Neural cell (in vitro differentiated cells): ENCODE measurements around the gene GANC.
"Not testable (repeated sequence)": the region's sequence is repeated elsewhere in the genome, so short reads cannot be mapped to it uniquely, and the experiment has no call there.

ENCODE experiments used
- EP300 ChIP-seq: fragments of 450-650 bp; conservative IDR thresholded peaks from 2 replicates; pipeline ENCODE4 v1.6.1; 2014; ENCODE audit warnings: antibody characterized with exemption, mild to moderate bottlenecking, moderate library complexity; ENCODE audit not compliant: poor library complexity, severe bottlenecking
- EZH2 ChIP-seq: fragments of 200-600, 300-800 bp; shearing (Covaris generic), sonication (generic); IDR thresholded peaks from 2 replicates; pipeline ENCODE4 v1.6.1; 2014; ENCODE audit warnings: antibody characterized with exemption, low read length, borderline replicate concordance, mild to moderate bottlenecking; ENCODE audit not compliant: insufficient read depth, poor library complexity, severe bottlenecking
- MXI1 ChIP-seq: fragments of 450-650 bp; conservative IDR thresholded peaks from 2 replicates; pipeline ENCODE4 v1.6.1; 2014; ENCODE audit warnings: antibody characterized with exemption, mild to moderate bottlenecking; ENCODE audit not compliant: poor library complexity, severe bottlenecking
- POLR2AphosphoS5 ChIP-seq: IDR thresholded peaks from 2 replicates; pipeline ENCODE4 v1.6.1; 2012
- RAD21 ChIP-seq: fragments of 450-650 bp; conservative IDR thresholded peaks from 2 replicates; pipeline ENCODE4 v1.6.1; 2014; ENCODE audit warnings: antibody characterized with exemption, mild to moderate bottlenecking, moderate library complexity
- SMC3 ChIP-seq: fragments of 450-650 bp; conservative IDR thresholded peaks from 2 replicates; pipeline ENCODE4 v1.6.1; 2014; ENCODE audit warnings: antibody characterized with exemption, mild to moderate bottlenecking, moderate library complexity; ENCODE audit not compliant: poor library complexity
- TAF1 ChIP-seq: IDR thresholded peaks from 2 replicates; pipeline ENCODE4 v1.6.1; 2012; ENCODE audit warnings: low read depth
- TF ChIP-seq, protein P1 (sequence below): fragments of 450-650 bp; IDR thresholded peaks from 2 replicates; pipeline ENCODE4 v1.5.1; 2014; ENCODE audit warnings: antibody characterized with exemption, mild to moderate bottlenecking, moderate library complexity; ENCODE audit not compliant: poor library complexity, severe bottlenecking
- TF ChIP-seq, protein P2 (sequence below): IDR thresholded peaks from 2 replicates; pipeline ENCODE4 v1.6.1; 2012; ENCODE audit warnings: borderline replicate concordance

DNA sequence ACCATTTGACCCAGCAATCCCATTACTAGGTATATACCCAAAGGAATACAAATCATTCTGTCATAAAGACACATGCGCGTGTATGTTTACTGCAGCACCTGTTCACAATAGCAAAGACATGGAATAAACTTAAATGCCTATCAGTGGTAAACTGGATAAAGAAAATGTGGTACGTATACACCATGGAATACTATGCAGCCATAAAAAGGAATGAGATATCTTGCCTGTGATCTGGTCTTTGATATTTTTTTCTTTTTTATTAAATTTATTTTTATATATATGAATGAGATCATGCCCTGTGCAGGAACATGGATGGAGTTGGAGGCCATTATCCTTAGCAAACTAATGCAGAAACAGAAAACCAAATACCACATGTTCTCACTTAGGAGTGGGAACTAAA, 64.1 kb downstream of the GANC start:
- TF ChIP-seq, protein P1, sequence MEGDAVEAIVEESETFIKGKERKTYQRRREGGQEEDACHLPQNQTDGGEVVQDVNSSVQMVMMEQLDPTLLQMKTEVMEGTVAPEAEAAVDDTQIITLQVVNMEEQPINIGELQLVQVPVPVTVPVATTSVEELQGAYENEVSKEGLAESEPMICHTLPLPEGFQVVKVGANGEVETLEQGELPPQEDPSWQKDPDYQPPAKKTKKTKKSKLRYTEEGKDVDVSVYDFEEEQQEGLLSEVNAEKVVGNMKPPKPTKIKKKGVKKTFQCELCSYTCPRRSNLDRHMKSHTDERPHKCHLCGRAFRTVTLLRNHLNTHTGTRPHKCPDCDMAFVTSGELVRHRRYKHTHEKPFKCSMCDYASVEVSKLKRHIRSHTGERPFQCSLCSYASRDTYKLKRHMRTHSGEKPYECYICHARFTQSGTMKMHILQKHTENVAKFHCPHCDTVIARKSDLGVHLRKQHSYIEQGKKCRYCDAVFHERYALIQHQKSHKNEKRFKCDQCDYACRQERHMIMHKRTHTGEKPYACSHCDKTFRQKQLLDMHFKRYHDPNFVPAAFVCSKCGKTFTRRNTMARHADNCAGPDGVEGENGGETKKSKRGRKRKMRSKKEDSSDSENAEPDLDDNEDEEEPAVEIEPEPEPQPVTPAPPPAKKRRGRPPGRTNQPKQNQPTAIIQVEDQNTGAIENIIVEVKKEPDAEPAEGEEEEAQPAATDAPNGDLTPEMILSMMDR, result not testable (repeated sequence)
- not testable (repeated sequence) for TF ChIP-seq EP300, POLR2AphosphoS5, TAF1, SMC3, RAD21, EZH2, MXI1
- TF ChIP-seq, protein P2, sequence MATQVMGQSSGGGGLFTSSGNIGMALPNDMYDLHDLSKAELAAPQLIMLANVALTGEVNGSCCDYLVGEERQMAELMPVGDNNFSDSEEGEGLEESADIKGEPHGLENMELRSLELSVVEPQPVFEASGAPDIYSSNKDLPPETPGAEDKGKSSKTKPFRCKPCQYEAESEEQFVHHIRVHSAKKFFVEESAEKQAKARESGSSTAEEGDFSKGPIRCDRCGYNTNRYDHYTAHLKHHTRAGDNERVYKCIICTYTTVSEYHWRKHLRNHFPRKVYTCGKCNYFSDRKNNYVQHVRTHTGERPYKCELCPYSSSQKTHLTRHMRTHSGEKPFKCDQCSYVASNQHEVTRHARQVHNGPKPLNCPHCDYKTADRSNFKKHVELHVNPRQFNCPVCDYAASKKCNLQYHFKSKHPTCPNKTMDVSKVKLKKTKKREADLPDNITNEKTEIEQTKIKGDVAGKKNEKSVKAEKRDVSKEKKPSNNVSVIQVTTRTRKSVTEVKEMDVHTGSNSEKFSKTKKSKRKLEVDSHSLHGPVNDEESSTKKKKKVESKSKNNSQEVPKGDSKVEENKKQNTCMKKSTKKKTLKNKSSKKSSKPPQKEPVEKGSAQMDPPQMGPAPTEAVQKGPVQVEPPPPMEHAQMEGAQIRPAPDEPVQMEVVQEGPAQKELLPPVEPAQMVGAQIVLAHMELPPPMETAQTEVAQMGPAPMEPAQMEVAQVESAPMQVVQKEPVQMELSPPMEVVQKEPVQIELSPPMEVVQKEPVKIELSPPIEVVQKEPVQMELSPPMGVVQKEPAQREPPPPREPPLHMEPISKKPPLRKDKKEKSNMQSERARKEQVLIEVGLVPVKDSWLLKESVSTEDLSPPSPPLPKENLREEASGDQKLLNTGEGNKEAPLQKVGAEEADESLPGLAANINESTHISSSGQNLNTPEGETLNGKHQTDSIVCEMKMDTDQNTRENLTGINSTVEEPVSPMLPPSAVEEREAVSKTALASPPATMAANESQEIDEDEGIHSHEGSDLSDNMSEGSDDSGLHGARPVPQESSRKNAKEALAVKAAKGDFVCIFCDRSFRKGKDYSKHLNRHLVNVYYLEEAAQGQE, result not testable (repeated sequence)
